Measurements from ENCODE around the gene E2F3. TPM values are rescaled to one million over a fixed set of nuclear protein-coding genes. Genes with fewer than 3 reads are reported as not detected.
A peak's percentile ranks its signal among the peaks of the same experiment; 100 is the strongest.

E2F3 gene
- total RNA-seq, 1 experiment from 2014 or later, result 35.7 TPM

DNA sequence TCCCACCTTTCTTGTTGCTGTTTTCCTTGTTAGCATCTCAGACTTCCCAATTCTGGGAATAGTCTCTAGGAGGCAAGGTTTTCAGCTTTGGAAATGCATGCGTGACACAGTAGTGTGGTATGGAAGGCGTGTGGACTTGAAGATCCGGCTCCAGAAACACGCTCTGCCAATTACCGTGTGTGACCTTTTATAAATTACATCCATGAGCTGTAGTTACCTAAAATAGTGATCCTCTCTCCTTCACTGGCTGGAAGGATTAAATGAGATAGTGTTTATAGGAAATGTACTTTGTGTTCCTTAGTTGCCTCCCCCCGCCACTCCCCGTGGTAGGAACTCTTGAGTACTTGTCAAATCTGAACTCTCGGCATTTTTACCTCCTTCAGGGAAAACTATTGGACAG is 13.0 kb downstream of the E2F3 start:
- H3K27ac Mint-ChIP-seq, result peak overlapping the region in 1 of 3 experiments; percentile 52; a peak in 2 of 7 replicates
- no peaks in the 10 kb centered on the region for H3K9me3 Mint-ChIP-seq
- TF ChIP-seq, protein P1, sequence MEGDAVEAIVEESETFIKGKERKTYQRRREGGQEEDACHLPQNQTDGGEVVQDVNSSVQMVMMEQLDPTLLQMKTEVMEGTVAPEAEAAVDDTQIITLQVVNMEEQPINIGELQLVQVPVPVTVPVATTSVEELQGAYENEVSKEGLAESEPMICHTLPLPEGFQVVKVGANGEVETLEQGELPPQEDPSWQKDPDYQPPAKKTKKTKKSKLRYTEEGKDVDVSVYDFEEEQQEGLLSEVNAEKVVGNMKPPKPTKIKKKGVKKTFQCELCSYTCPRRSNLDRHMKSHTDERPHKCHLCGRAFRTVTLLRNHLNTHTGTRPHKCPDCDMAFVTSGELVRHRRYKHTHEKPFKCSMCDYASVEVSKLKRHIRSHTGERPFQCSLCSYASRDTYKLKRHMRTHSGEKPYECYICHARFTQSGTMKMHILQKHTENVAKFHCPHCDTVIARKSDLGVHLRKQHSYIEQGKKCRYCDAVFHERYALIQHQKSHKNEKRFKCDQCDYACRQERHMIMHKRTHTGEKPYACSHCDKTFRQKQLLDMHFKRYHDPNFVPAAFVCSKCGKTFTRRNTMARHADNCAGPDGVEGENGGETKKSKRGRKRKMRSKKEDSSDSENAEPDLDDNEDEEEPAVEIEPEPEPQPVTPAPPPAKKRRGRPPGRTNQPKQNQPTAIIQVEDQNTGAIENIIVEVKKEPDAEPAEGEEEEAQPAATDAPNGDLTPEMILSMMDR (conservative IDR thresholded peaks at IDR 0.05), result no peak
- peaks cover 76% of the 10 kb centered on the region for H3K79me2 ChIP-seq (ENCODE audit: insufficient read depth, low read length)
- H3K14ac ChIP-seq (ENCODE audit: insufficient read depth, low read length), result no peak overlapping the region
- H3K4me2 ChIP-seq (ENCODE audit: insufficient read depth, insufficient read length, low read length), result no peak overlapping the region
- H3T11ph ChIP-seq (ENCODE audit: low read length), result no peak overlapping the region
- H2BK12ac ChIP-seq (ENCODE audit: insufficient read length, low read depth, low read length), result no peak overlapping the region
- H2BK15ac ChIP-seq (ENCODE audit: low read depth, low read length), result no peak overlapping the region
- no peak overlapping the region for H2BK5ac ChIP-seq (ENCODE audit: insufficient read length, low read length)
- no peak overlapping the region for H3K4ac ChIP-seq (ENCODE audit: low read depth, low read length)
- H2AK5ac ChIP-seq (ENCODE audit: insufficient read length, low read length), result no peak overlapping the region
- H3K4me1 ChIP-seq (ENCODE audit: insufficient read depth, low read length), result peaks cover 8% of the 10 kb centered on the region
- no peaks in the 10 kb centered on the region; the same call in 1 of the 2 replicates for H3K27me3 Mint-ChIP-seq (ENCODE audit: low read depth)
- no CpG with 5 or more reads among the region's 8 CpGs for WGBS (ENCODE audit: extremely low coverage, insufficient read length, low lambda C conversion rate)
- H3K23ac ChIP-seq (ENCODE audit: insufficient read length, low read depth, low read length), result no peak overlapping the region
- H3K27me3 ChIP-seq (ENCODE audit: insufficient read depth, low read length), result no peaks in the 10 kb centered on the region
- no peak overlapping the region for H2BK20ac ChIP-seq (ENCODE audit: low read depth, low read length, poor library complexity, severe bottlenecking)
- peaks cover 8 to 15% (median 9%) of the 10 kb centered on the region in 3 experiments; a peak in 5 of 7 replicates for H3K36me3 Mint-ChIP-seq (ENCODE audit: insufficient read depth in 1 of 3, low read depth in 3 of 3)
- no peak overlapping the region for H3K4me3 Mint-ChIP-seq
- H3K18ac ChIP-seq (ENCODE audit: insufficient read length, low read depth, low read length), result no peak overlapping the region
- no peak for DNase-seq
- no peak overlapping the region for H3K27ac ChIP-seq (ENCODE audit: insufficient read length, low read depth, low read length)
- H2BK120ac ChIP-seq (ENCODE audit: low read depth, low read length, poor library complexity, severe bottlenecking), result no peak overlapping the region
- no peak overlapping the region for H4K91ac ChIP-seq (ENCODE audit: insufficient read length, low read depth, low read length)
- H3K9me3 ChIP-seq (ENCODE audit: control insufficient read depth, low read depth, low read length), result no peaks in the 10 kb centered on the region
- no peak overlapping the region for H2AFZ ChIP-seq (ENCODE audit: low read length)
- H3K9ac ChIP-seq (ENCODE audit: extremely low read depth, insufficient read length, low read length), result no peak overlapping the region
- peaks cover 11% of the 10 kb centered on the region for H3K79me1 ChIP-seq (ENCODE audit: insufficient read depth, low read depth, low read length, poor library complexity, severe bottlenecking)
- no peaks in the 10 kb centered on the region for H4K20me1 ChIP-seq (ENCODE audit: control insufficient read depth, insufficient read depth, insufficient read length)
- H3K23me2 ChIP-seq (ENCODE audit: insufficient read length, low read depth, low read length, poor library complexity, severe bottlenecking), result no peaks in the 10 kb centered on the region
- H4K5ac ChIP-seq (ENCODE audit: insufficient read length, low read depth, low read length), result no peak overlapping the region
- peaks cover 51 to 63% of the 10 kb centered on the region in 2 experiments for H3K4me1 Mint-ChIP-seq
- no peak overlapping the region for H3K56ac ChIP-seq (ENCODE audit: insufficient read length, low read depth, low read length)
- no peak overlapping the region for H4K8ac ChIP-seq (replicated peaks; ENCODE audit: insufficient read length, low read depth, low read length)

Data from H9 (cell line).